GM12892 (cell line): ENCODE measurements around the gene FNDC7.

ENCODE experiments used
- POLR2A ChIP-seq: IDR thresholded peaks from 2 replicates; pipeline ENCODE4 v1.6.1; 2011; ENCODE audit warnings: low read depth, low read length, control low read depth
- TAF1 ChIP-seq: IDR thresholded peaks from 2 replicates; pipeline ENCODE4 v1.6.1; 2011; ENCODE audit warnings: low read depth, mild to moderate bottlenecking, control low read depth, low read length, borderline replicate concordance

DNA sequence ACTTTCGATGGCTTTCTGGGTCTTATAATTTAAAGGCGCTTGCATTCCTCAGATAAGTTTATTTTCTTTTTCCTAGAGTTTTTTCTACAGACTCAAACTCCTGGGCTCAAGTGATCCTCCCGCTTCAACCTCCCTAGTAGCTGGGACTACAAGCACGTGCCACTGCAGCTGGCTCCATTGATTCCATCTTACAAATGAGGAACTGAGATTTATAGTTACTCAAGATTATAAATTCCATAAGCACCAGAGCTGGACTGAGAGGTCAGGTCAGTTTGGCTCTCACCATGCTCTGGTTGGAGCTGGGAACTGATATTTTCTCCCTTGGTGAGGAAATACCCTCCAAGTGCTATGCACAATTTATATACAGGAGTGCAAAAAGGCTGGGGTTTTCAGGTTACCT is 34.0 kb upstream of the FNDC7 start:
- no peak for TF ChIP-seq POLR2A
- TF ChIP-seq TAF1, result no peak
